Measurements from ENCODE around the gene MACROD2. TPM values are rescaled to one million over a fixed set of nuclear protein-coding genes. Genes with fewer than 3 reads are reported as not detected.
"Not testable (repeated sequence)": the region's sequence is repeated elsewhere in the genome, so short reads cannot be mapped to it uniquely, and the experiment has no call there.

Gene MACROD2
- polyA plus RNA-seq, 6 donors from 2014 or later, result 27.2 to 49.3 (median 36.4) TPM

GRCh38 chr20:14434384-14435136 is 439.2 kb downstream of the MACROD2 start:
- Mint-ChIP-seq H3K27me3 (no peaks in the 10 kb centered on the region), H3K9me3 (peaks cover 3 to 13% (median 6%) of the 10 kb centered on the region in 7 donors), H3K4me1 (no peaks in the 10 kb centered on the region), H3K27ac (no peak overlapping the region), H3K36me3 (no peaks in the 10 kb centered on the region), H3K4me3 (no peak overlapping the region)
- DNase-seq (no peak), ATAC-seq (ENCODE audit: low read depth in 2 of 2) (no peak)

GRCh38 chr20:14441201-14441600 is 445.9 kb downstream of the MACROD2 start:
- no peak overlapping the region for H3K27ac Mint-ChIP-seq
- H3K36me3 Mint-ChIP-seq, result no peaks in the 10 kb centered on the region
- peaks cover 0 to 13% (median 6%) of the 10 kb centered on the region in 7 donors for H3K9me3 Mint-ChIP-seq
- ATAC-seq (ENCODE audit: low read depth in 2 of 2) (no peak), DNase-seq (no peak)
- H3K4me3 Mint-ChIP-seq, result no peak overlapping the region
- H3K4me1 Mint-ChIP-seq, result no peaks in the 10 kb centered on the region
- no peaks in the 10 kb centered on the region for H3K27me3 Mint-ChIP-seq

DNA sequence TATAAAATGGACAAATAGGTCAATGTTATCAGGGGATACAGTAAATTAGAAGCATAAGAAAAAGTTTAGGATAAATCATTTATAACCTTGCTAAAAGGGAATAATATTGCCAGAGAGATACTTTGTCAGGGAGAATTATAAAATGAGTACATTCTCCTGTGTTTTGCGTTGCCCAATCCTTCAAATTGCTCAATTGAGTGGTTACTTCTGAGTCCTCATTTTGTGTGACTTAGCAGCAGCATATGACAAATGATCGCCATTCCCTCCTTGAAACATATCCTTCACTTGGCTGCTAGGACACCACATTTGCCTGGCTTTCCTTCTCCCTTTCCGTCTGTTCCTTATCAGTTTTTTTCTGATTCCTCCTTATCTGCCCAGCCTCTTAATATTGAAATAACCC is 448.8 kb downstream of the MACROD2 start:
- Mint-ChIP-seq H3K9me3 (peaks cover 0 to 4% (median under 1%) of the 10 kb centered on the region in 7 donors), H3K27ac (no peak overlapping the region), H3K36me3 (no peaks in the 10 kb centered on the region), H3K4me1 (no peaks in the 10 kb centered on the region), H3K4me3 (no peak overlapping the region), H3K27me3 (no peaks in the 10 kb centered on the region)
- ATAC-seq (ENCODE audit: low read depth in 2 of 2) (no peak), DNase-seq (no peak)

GRCh38 chr20:14445310-14445709 is 450.0 kb downstream of the MACROD2 start:
- no peak for ATAC-seq (ENCODE audit: low read depth in 2 of 2)
- H3K27me3 Mint-ChIP-seq, result no peaks in the 10 kb centered on the region
- peaks cover 0 to 3% (median 0%) of the 10 kb centered on the region in 7 donors for H3K9me3 Mint-ChIP-seq
- H3K27ac Mint-ChIP-seq, result no peak overlapping the region
- H3K4me3 Mint-ChIP-seq, result no peak overlapping the region
- no peaks in the 10 kb centered on the region for H3K4me1 Mint-ChIP-seq
- no peaks in the 10 kb centered on the region for H3K36me3 Mint-ChIP-seq
- no peak for DNase-seq

- H3K36me3 Mint-ChIP-seq, result no peaks in the 10 kb centered on the region
- H3K4me3 Mint-ChIP-seq, result no peak overlapping the region
- ATAC-seq (ENCODE audit: low read depth in 2 of 2) (no peak), DNase-seq (no peak)
- no peak overlapping the region for H3K27ac Mint-ChIP-seq
- no peaks in the 10 kb centered on the region for H3K4me1 Mint-ChIP-seq
- no peaks in the 10 kb centered on the region for H3K27me3 Mint-ChIP-seq
- H3K9me3 Mint-ChIP-seq, result peaks cover 0 to 3% (median 0%) of the 10 kb centered on the region in 7 donors
These were observed 450.6 kb downstream of the MACROD2 start for GRCh38 chr20:14445902-14446301.

GRCh38 chr20:14446446-14446845 is 451.1 kb downstream of the MACROD2 start:
- H3K27me3 Mint-ChIP-seq, result no peaks in the 10 kb centered on the region
- H3K4me1 Mint-ChIP-seq, result no peaks in the 10 kb centered on the region
- no peak overlapping the region for H3K4me3 Mint-ChIP-seq
- DNase-seq (no peak), ATAC-seq (ENCODE audit: low read depth in 2 of 2) (no peak)
- H3K27ac Mint-ChIP-seq, result no peak overlapping the region
- no peaks in the 10 kb centered on the region for H3K36me3 Mint-ChIP-seq
- peaks cover 0 to 4% (median 0%) of the 10 kb centered on the region in 7 donors for H3K9me3 Mint-ChIP-seq

- Mint-ChIP-seq H3K4me1 (no peaks in the 10 kb centered on the region), H3K27me3 (no peaks in the 10 kb centered on the region), H3K9me3 (peaks cover 0 to 5% (median 0%) of the 10 kb centered on the region in 7 donors), H3K4me3 (no peak overlapping the region), H3K27ac (no peak overlapping the region), H3K36me3 (no peaks in the 10 kb centered on the region)
- DNase-seq (no peak), ATAC-seq (ENCODE audit: low read depth in 2 of 2) (no peak)
These were observed 454.0 kb downstream of the MACROD2 start for GRCh38 chr20:14449323-14449722.

- no peak overlapping the region for H3K4me3 Mint-ChIP-seq
- no peak for ATAC-seq (ENCODE audit: low read depth in 2 of 2)
- peak overlapping the region in 1 of 6 donors; percentile 17 for H3K27ac Mint-ChIP-seq
- no peaks in the 10 kb centered on the region for H3K27me3 Mint-ChIP-seq
- peaks cover 0 to 5% (median 0%) of the 10 kb centered on the region in 7 donors for H3K9me3 Mint-ChIP-seq
- no peaks in the 10 kb centered on the region for H3K4me1 Mint-ChIP-seq
- DNase-seq, result no peak
- no peaks in the 10 kb centered on the region for H3K36me3 Mint-ChIP-seq
These were observed 454.9 kb downstream of the MACROD2 start for GRCh38 chr20:14450256-14450655.

GRCh38 chr20:14451458-14451857 is 456.1 kb downstream of the MACROD2 start:
- DNase-seq (no peak), ATAC-seq (ENCODE audit: low read depth in 2 of 2) (no peak)
- no peak overlapping the region for H3K27ac Mint-ChIP-seq
- no peak overlapping the region for H3K4me3 Mint-ChIP-seq
- no peaks in the 10 kb centered on the region for H3K27me3 Mint-ChIP-seq
- H3K36me3 Mint-ChIP-seq, result no peaks in the 10 kb centered on the region
- no peaks in the 10 kb centered on the region for H3K4me1 Mint-ChIP-seq
- peaks cover 0 to 5% (median 0%) of the 10 kb centered on the region in 7 donors for H3K9me3 Mint-ChIP-seq

DNA sequence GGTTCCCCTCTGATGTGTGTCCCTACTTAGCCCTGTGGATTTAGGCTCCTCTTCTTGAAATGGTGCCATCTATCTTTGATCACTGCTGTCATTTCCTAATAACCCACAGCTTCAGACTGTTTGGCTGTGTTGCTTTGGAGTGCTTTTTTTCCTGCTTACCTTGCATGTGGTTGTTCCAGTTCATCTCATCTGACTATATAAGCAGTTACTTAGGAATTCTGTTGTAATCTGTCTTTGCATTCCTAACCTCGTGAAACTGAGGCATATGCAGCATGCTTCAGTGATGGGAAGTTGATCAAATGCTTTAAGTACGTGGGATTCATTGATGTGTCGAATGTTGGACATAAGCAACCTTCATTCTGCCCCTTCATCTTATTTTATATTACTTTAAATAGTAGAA is 457.9 kb downstream of the MACROD2 start:
- DNase-seq (no peak), ATAC-seq (ENCODE audit: low read depth in 2 of 2) (no peak)
- Mint-ChIP-seq H3K36me3 (no peaks in the 10 kb centered on the region), H3K4me3 (no peak overlapping the region), H3K27ac (no peak overlapping the region), H3K27me3 (no peaks in the 10 kb centered on the region), H3K9me3 (peaks cover 0 to 2% (median 0%) of the 10 kb centered on the region in 7 donors), H3K4me1 (no peaks in the 10 kb centered on the region)

GRCh38 chr20:14454296-14454695 is 459.0 kb downstream of the MACROD2 start:
- Mint-ChIP-seq H3K27me3 (no peaks in the 10 kb centered on the region), H3K9me3 (peaks cover 0 to 2% (median 0%) of the 10 kb centered on the region in 7 donors), H3K4me3 (no peak overlapping the region), H3K27ac (no peak overlapping the region), H3K4me1 (no peaks in the 10 kb centered on the region), H3K36me3 (no peaks in the 10 kb centered on the region)
- no peak for DNase-seq
- ATAC-seq (ENCODE audit: low read depth in 2 of 2), result no peak

DNA sequence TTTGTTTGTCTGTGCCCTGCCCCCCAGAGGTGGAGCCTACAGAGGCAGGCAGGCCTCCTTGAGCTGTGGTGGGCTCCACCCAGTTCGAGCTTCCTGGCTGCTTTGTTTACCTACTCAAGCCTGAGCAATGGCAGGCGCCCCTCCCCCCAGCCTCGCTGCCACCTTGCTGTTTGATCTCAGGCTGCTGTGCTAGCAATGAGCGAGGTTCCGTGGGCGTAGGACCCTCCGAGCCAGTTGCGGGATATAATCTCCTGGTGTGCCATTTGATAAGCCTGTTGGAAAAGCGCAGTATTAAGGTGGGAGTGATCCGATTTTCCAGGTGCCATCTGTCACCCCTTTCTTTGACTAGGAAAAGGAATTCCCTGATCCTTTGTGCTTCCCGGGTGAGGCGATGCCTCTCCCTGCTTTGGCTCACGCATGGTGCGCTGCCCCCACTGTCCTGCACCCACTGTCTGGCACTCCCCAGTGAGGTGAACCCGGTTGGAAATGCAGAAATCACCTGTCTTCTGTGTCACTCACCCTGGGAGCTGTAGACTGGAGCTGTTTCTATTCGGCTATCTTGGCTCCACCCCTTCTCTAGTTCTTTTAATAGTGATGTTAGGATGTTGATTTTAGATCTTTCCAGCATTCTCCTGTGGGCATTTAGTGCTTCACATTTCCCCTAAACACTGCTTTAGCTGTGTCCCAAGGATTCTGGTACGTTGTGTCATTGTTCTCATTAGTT is 471.9 kb downstream of the MACROD2 start:
- not testable (repeated sequence) for H3K27ac Mint-ChIP-seq; H3K4me1 Mint-ChIP-seq; H3K36me3 Mint-ChIP-seq; DNase-seq; H3K27me3 Mint-ChIP-seq; H3K4me3 Mint-ChIP-seq; ATAC-seq (ENCODE audit: low read depth in 2 of 2)
- H3K9me3 Mint-ChIP-seq, result peaks cover 5 to 26% (median 13%) of the 10 kb centered on the region in 7 donors

DNA sequence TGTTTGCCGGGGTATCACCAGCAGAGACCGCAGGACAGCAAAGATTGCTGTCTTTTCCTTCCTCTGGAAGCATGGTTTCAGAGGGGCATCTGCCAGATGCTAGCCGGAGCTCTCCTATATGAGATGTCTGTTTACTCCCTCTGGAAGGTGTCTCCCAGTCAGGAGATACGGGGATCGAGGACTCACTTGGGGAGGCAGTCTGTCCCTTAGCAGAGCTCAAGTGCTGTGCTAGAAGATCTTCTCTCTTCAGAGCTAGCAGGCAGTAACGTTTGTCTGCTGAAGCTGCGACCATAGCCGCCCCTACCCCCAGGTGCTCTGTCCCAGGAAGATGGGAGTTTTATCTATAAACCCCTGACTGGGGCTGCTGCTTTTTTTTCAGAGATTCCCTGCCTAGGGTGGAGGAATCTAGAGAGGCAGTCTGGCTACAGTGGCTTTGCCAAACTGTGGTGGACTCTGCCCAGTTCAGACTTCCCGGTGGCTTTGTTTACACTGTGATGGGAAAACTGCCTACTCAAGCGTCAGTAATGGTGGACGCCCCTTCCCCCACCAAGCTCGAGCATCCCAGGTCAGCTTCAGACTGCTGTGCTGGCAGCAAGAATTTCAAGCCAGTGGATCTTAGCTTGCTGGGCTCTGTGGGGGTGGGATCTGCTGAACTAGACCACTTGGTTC is 475.0 kb downstream of the MACROD2 start:
- Mint-ChIP-seq H3K9me3 (peaks cover 3 to 17% (median 9%) of the 10 kb centered on the region in 7 donors), H3K4me1 (no peaks in the 10 kb centered on the region), H3K36me3 (no peaks in the 10 kb centered on the region), H3K27ac (no peak overlapping the region), H3K4me3 (peak overlapping the region in 1 of 8 donors; percentile 36), H3K27me3 (peaks cover 0 to under 1% (median 0%) of the 10 kb centered on the region in 3 donors)
- DNase-seq, result no peak
- no peak for ATAC-seq (ENCODE audit: low read depth in 2 of 2)
